OCI-LY1 (cell line): ENCODE results near the gene CLTCL1.

Source experiments
- EZH2 ChIP-seq: fragments of 200-600 bp; sonication (generic), shearing (Covaris generic); IDR thresholded peaks from 2 replicates; pipeline ENCODE4 v1.8.0; 2017; ENCODE audit warnings: borderline replicate concordance, mixed run types, mild to moderate bottlenecking, antibody characterized with exemption, low read length, moderate library complexity, mixed read lengths
- TF ChIP-seq, protein P1 (sequence below): fragments of 200-600 bp; sonication (generic), shearing (Covaris generic); IDR thresholded peaks from 2 replicates; pipeline ENCODE4 v1.5.1; 2017; ENCODE audit warnings: mild to moderate bottlenecking, antibody characterized with exemption, low read length, moderate library complexity, mixed read lengths

DNA sequence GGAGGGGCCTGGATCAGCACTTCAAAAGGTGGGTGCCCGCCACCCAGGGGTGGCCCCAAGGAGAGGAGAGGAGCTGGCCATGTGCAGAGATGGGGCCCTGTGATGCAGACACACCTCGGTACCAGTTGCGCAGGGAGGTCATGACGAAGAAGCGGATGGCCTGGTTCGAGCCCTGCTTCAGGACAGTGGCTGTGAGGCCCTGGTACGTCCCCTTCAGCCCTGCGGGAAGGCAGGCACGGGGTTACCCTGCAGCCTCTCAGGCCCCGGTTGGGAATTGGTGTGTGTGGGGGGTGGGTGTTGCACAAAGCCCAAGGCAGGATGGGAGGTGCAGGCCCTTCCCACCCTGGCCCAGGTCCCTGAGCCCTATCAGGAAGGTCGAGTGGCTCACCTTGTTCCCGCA lies 114.8 kb downstream of the CLTCL1 start:
- no peak for TF ChIP-seq EZH2
- TF ChIP-seq, protein P1, sequence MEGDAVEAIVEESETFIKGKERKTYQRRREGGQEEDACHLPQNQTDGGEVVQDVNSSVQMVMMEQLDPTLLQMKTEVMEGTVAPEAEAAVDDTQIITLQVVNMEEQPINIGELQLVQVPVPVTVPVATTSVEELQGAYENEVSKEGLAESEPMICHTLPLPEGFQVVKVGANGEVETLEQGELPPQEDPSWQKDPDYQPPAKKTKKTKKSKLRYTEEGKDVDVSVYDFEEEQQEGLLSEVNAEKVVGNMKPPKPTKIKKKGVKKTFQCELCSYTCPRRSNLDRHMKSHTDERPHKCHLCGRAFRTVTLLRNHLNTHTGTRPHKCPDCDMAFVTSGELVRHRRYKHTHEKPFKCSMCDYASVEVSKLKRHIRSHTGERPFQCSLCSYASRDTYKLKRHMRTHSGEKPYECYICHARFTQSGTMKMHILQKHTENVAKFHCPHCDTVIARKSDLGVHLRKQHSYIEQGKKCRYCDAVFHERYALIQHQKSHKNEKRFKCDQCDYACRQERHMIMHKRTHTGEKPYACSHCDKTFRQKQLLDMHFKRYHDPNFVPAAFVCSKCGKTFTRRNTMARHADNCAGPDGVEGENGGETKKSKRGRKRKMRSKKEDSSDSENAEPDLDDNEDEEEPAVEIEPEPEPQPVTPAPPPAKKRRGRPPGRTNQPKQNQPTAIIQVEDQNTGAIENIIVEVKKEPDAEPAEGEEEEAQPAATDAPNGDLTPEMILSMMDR, result no peak
